Effector memory CD8-positive, alpha-beta T cell (primary cell): Measurements from ENCODE around the gene TRAPPC5.

ENCODE experiments used
- ATAC-seq: fragments of 150-1000 bp; cut with Tn5 transposase; replicated peaks from 2 replicates; pipeline ENCODE4 v1.10.0; 2021; ENCODE audit warnings: mild to moderate bottlenecking, moderate library complexity
- DNase-seq, 3 experiments: peaks; one replicate each; pipeline ENCODE4 v3.0.0; 2021
- H3K27ac Mint-ChIP-seq, 2 donors: one replicate each; pipeline ENCODE4 v1.8.0; 2022; ENCODE audit warnings: mild to moderate bottlenecking in 2 of 2, mixed read lengths in 2 of 2, moderate library complexity in 2 of 2
- H3K27me3 Mint-ChIP-seq, 2 donors: one replicate each; pipeline ENCODE4 v1.8.0; 2022; ENCODE audit warnings: mixed read lengths in 2 of 2
- H3K36me3 Mint-ChIP-seq: one replicate; pipeline ENCODE4 v1.8.0; 2022; ENCODE audit warnings: mild to moderate bottlenecking, moderate library complexity, mixed read lengths; ENCODE audit not compliant: insufficient read depth
- H3K4me1 Mint-ChIP-seq, 2 donors: one replicate each; pipeline ENCODE4 v1.8.0; 2022; ENCODE audit warnings: low read depth in 2 of 2, mixed read lengths in 2 of 2
- H3K4me3 Mint-ChIP-seq, 2 donors: one replicate each; pipeline ENCODE4 v1.8.0; 2022; ENCODE audit warnings: mild to moderate bottlenecking in 2 of 2, mixed read lengths in 2 of 2, moderate library complexity in 2 of 2
- H3K9me3 Mint-ChIP-seq, 2 donors: one replicate each; pipeline ENCODE4 v1.8.0; 2022; ENCODE audit warnings: mixed read lengths in 2 of 2

TRAPPC5 gene

GRCh38 chr19:7729211-7729610, 48.6 kb downstream of the TRAPPC5 start:
- Mint-ChIP-seq H3K4me1 (peaks cover 4 to 6% of the 10 kb centered on the region in 2 donors), H3K27ac (no peak overlapping the region), H3K36me3 (no peaks in the 10 kb centered on the region), H3K27me3 (peaks cover 44 to 71% of the 10 kb centered on the region in 2 donors), H3K9me3 (no peaks in the 10 kb centered on the region), H3K4me3 (no peak overlapping the region)
- no peak for ATAC-seq
- DNase-seq, result no peak

DNA sequence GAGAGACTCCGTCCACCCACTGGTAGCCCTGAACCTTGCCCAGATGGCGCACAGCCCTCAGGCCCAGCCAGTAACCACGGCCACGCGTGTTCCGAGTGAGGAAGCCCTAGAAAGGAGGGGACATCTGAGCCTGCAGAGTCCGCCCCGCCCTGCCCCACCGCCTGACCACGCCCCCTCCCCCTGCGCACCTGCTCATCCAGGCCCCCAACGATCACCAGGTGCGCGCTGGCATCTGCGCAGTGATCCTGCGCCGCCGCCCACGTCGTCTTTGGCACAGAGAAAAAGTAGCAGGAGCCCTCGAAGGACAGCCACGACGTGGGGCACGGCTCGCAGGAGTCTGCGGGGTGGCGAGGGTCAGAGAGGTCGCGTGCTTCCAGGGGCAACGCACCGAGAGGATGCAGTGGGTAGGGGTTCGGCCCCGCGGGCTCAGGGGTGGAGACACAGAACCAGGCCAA, 49.2 kb downstream of the TRAPPC5 start:
- no peaks in the 10 kb centered on the region for H3K36me3 Mint-ChIP-seq
- no peaks in the 10 kb centered on the region for H3K9me3 Mint-ChIP-seq
- ATAC-seq (no peak), DNase-seq (no peak)
- H3K4me1 Mint-ChIP-seq, result peaks cover 4 to 6% of the 10 kb centered on the region in 2 donors
- peaks cover 50 to 71% of the 10 kb centered on the region in 2 donors for H3K27me3 Mint-ChIP-seq
- no peak overlapping the region for H3K27ac Mint-ChIP-seq
- H3K4me3 Mint-ChIP-seq, result peak overlapping the region in 1 of 2 donors; percentile 60

- no peak for ATAC-seq
- peaks cover 53 to 74% of the 10 kb centered on the region in 2 donors for H3K27me3 Mint-ChIP-seq
- no peaks in the 10 kb centered on the region for H3K9me3 Mint-ChIP-seq
- no peak overlapping the region for H3K27ac Mint-ChIP-seq
- H3K4me3 Mint-ChIP-seq, result peak overlapping the region in 1 of 2 donors; percentile 60
- H3K36me3 Mint-ChIP-seq, result no peaks in the 10 kb centered on the region
- DNase-seq, result no peak
- H3K4me1 Mint-ChIP-seq, result peaks cover 4 to 6% of the 10 kb centered on the region in 2 donors
These were observed 49.9 kb downstream of the TRAPPC5 start for GRCh38 chr19:7730286-7731217.

- no peaks in the 10 kb centered on the region for H3K36me3 Mint-ChIP-seq
- ATAC-seq (no peak), DNase-seq (no peak)
- H3K4me1 Mint-ChIP-seq, result peaks cover 4 to 6% of the 10 kb centered on the region in 2 donors
- H3K4me3 Mint-ChIP-seq, result no peak overlapping the region
- peaks cover 55 to 78% of the 10 kb centered on the region in 2 donors for H3K27me3 Mint-ChIP-seq
- no peaks in the 10 kb centered on the region for H3K9me3 Mint-ChIP-seq
- H3K27ac Mint-ChIP-seq, result no peak overlapping the region
These were observed 50.6 kb downstream of the TRAPPC5 start for GRCh38 chr19:7731218-7731595.

DNA sequence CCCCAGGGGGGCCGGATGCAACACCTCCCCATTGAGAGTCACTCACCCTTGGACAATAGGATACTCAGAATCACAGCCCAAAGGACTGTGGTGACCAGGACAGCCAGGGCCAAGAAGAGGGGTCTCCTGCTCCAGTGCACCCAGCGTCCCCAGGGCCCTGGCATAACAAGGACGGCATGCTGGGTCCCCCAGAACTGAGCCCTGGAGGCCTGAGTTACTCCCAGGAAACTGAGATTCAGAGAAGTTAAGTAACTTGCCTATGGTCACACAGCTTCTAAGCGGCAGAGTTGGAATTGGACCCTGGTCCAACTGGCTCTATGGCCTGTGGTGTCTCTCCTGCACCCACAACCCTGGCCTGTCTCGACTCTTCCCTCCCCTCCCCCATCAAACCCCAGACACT, 51.0 kb downstream of the TRAPPC5 start:
- Mint-ChIP-seq H3K36me3 (peaks cover 2% of the 10 kb centered on the region), H3K4me1 (peaks cover 4 to 6% of the 10 kb centered on the region in 2 donors), H3K9me3 (no peaks in the 10 kb centered on the region), H3K27me3 (peaks cover 59 to 78% of the 10 kb centered on the region in 2 donors), H3K4me3 (no peak overlapping the region), H3K27ac (no peak overlapping the region)
- ATAC-seq (no peak), DNase-seq (no peak)

- no peak for ATAC-seq
- Mint-ChIP-seq H3K27me3 (peaks cover 63 to 78% of the 10 kb centered on the region in 2 donors), H3K4me1 (peaks cover 4 to 6% of the 10 kb centered on the region in 2 donors)
These were observed 51.4 kb downstream of the TRAPPC5 start, which contains the start of gene CLEC4G for GRCh38 chr19:7732045-7732444. Gene CLEC4G, minus strand, starts transcription at chr19:7732110. Its CDS starts 8 bp downstream, at chr19:7732102.

GRCh38 chr19:7733376-7733775, 52.7 kb downstream of the TRAPPC5 start:
- ATAC-seq, result no peak
- Mint-ChIP-seq H3K36me3 (peaks cover 3% of the 10 kb centered on the region), H3K27me3 (peaks cover 61 to 78% of the 10 kb centered on the region in 2 donors), H3K4me1 (peaks cover 4 to 6% of the 10 kb centered on the region in 2 donors), H3K27ac (no peak overlapping the region), H3K4me3 (no peak overlapping the region), H3K9me3 (no peaks in the 10 kb centered on the region)
- DNase-seq, result no peak

More at GRCh38 chr19:7732045-7732444, 51.4 kb downstream of the TRAPPC5 start, which contains the start of gene CLEC4G:
- H3K4me3 Mint-ChIP-seq, result no peak within 1 kb of the TSS
- H3K36me3 Mint-ChIP-seq, result peaks cover 3% of the 10 kb centered on the region
- DNase-seq, result no peak
- no peak within 1 kb of the TSS for H3K27ac Mint-ChIP-seq
- no peaks in the 10 kb centered on the region for H3K9me3 Mint-ChIP-seq

DNA sequence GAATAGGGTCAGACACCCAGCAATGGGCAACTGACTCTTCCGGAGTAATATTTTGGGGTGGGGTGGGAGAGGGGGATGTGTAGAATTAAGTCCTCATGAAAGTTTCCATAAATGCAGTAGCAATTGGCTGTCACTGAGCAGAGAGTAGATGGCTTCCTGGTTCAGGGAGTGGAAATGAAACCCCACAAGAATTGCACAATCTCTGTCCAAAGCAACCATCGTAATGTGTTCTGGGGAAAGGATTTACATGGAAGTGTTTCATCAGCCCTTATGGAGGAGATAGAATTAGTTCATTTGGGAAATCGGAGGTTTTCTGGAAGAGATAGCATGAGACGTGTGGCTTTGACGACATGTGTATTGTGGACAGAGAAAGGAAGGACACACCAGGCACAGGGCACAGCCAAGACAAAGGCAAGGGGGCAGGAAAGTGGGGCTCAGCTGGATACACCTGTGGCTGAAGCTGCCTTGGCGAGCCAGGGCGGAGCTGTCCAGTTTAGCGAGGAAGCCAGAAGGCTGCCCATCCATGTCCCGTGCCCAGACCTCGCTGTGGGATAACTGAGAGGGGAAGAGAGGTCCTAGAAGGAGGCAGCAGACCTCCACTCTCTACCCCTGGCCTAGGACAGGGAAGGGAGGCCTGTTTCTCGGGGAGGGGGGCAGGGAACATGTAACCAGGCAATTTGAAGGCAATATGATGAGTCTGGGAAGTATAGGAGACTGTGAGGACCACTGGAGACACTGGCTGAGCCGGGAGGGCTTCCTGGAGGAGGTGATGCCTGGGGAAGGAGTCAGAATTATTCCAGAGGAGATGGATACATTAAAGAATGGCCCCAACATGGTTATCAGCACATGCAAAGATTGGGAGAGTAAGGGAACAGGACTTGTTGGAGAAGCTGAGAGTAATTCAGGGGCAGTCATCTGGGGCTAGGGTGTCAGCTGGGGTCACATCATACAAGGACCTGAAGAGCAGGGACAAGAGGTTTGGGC, 53.9 kb downstream of the TRAPPC5 start:
- Mint-ChIP-seq H3K4me1 (peaks cover 2 to 4% of the 10 kb centered on the region in 2 donors), H3K27ac (no peak overlapping the region), H3K27me3 (peaks cover 56 to 78% of the 10 kb centered on the region in 2 donors), H3K4me3 (no peak overlapping the region), H3K36me3 (peaks cover 3% of the 10 kb centered on the region), H3K9me3 (no peaks in the 10 kb centered on the region)
- DNase-seq, result no peak
- no peak for ATAC-seq

GRCh38 chr19:7736148-7736547, 55.5 kb downstream of the TRAPPC5 start:
- ATAC-seq (no peak), DNase-seq (no peak)
- Mint-ChIP-seq H3K9me3 (no peaks in the 10 kb centered on the region), H3K27me3 (peaks cover 56 to 78% of the 10 kb centered on the region in 2 donors), H3K27ac (no peak overlapping the region), H3K4me1 (no peaks in the 10 kb centered on the region), H3K36me3 (peaks cover 3% of the 10 kb centered on the region), H3K4me3 (no peak overlapping the region)

DNA sequence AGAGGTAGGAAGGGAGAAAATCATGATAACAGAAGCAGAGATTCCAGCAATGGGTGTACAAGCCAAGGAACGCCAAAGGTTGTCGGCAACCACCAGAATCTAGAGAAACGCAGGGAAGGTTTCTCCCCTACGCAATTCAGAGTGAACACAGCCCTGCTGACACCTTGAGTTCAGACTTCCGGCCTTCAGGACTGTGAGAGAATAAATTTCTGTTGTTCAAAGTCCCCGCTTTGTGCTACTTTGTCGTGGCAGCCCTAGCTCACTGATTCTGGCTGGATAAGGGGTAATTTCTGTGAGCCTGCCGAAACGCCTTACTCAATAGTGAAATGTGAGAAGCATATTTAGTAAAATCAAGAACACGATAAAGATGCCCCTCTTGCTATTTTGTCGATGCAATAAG, 56.6 kb downstream of the TRAPPC5 start:
- Mint-ChIP-seq H3K9me3 (no peaks in the 10 kb centered on the region), H3K27ac (no peak overlapping the region), H3K36me3 (peaks cover 3% of the 10 kb centered on the region), H3K4me1 (no peaks in the 10 kb centered on the region), H3K27me3 (peaks cover 55 to 76% of the 10 kb centered on the region in 2 donors), H3K4me3 (no peak overlapping the region)
- ATAC-seq, result no peak
- DNase-seq, result no peak
